ENCODE measurements around the gene THOC6. TPM values are rescaled to one million over a fixed set of nuclear protein-coding genes. Genes with fewer than 3 reads are reported as not detected.

THOC6 gene
- total RNA-seq, 2 donors from 2014 or later, result 22.9 to 28.0 TPM

DNA sequence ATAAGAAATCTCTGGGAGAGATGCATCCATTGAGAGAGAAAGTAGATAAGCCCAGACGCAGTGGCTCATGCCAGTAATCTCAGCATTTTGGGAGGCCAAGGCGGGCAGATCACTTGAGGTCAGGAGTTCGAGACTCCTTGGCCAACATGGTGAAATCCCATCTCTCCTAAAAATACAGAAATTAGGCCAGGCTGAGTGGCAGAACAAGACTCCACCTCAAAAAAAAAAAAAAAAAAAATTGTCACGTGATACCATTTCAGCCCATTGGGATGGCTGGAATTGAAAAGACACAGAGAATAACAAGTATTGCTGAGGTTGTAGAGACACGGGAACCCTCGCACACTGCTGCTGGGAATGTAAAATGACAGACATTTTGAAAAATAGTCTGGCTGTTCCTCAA lies 38.7 kb downstream of the THOC6 start:
- no peaks in the 10 kb centered on the region for H3K9me3 ChIP-seq
- peaks cover 7% of the 10 kb centered on the region for H3K4me1 ChIP-seq (replicated peaks)
- no peak overlapping the region for H3K4me3 ChIP-seq
- TF ChIP-seq POLR2AphosphoS5 (IDR thresholded peaks at IDR 0.05) (no peak), POLR2A (IDR thresholded peaks at IDR 0.05) (no peak)
- TF ChIP-seq, protein P1, sequence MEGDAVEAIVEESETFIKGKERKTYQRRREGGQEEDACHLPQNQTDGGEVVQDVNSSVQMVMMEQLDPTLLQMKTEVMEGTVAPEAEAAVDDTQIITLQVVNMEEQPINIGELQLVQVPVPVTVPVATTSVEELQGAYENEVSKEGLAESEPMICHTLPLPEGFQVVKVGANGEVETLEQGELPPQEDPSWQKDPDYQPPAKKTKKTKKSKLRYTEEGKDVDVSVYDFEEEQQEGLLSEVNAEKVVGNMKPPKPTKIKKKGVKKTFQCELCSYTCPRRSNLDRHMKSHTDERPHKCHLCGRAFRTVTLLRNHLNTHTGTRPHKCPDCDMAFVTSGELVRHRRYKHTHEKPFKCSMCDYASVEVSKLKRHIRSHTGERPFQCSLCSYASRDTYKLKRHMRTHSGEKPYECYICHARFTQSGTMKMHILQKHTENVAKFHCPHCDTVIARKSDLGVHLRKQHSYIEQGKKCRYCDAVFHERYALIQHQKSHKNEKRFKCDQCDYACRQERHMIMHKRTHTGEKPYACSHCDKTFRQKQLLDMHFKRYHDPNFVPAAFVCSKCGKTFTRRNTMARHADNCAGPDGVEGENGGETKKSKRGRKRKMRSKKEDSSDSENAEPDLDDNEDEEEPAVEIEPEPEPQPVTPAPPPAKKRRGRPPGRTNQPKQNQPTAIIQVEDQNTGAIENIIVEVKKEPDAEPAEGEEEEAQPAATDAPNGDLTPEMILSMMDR (IDR thresholded peaks at IDR 0.05), result no peak
- no peak overlapping the region for H3K27ac ChIP-seq
- intact Hi-C loops (cut with DNase I), result no loop called here
- H3K27me3 ChIP-seq (replicated peaks; ENCODE audit: insufficient read depth), result no peaks in the 10 kb centered on the region
- no peak for DNase-seq (ENCODE audit: low spot score)
- 83% methylated on average over 6 of the region's 6 CpGs for WGBS
- no peaks in the 10 kb centered on the region for H3K36me3 ChIP-seq

DNA sequence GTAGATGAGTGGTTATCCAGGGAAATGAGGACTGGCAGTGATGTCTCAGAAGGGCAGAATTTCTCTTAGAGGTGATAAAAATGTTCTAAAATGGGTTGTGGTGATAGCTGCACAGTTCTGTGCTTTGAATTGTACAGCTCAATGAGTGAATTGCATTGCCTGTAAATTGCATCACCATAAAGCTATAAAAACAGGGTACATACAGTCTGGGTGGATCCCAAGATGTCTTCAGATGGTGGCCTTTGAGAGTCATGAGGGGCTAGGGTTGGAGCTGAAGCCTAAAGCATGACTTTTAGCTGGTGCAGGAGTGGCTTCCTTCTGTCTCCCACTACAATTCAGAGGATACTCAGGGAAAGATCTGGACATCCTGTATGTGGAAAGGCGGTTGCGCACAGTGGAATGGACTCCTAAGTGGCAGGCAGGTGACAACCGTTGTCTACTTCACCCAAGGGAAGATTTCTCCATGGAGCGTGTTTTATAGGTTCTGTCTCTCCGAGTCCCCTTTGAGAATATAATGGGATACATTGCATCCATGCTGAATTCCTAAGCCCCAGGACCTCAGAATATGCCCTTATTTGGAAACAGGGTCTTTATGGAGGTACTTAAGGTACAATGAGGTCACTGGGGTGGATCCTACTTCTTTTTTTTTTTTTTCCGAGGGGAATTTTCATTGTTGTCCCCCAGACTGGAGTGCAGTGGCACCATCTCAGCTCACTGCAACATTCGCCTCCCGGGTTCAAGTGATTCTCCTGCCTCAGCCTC lies 40.0 kb downstream of the THOC6 start:
- no peak for DNase-seq (ENCODE audit: low spot score)
- H3K4me3 ChIP-seq, result no peak overlapping the region

DNA sequence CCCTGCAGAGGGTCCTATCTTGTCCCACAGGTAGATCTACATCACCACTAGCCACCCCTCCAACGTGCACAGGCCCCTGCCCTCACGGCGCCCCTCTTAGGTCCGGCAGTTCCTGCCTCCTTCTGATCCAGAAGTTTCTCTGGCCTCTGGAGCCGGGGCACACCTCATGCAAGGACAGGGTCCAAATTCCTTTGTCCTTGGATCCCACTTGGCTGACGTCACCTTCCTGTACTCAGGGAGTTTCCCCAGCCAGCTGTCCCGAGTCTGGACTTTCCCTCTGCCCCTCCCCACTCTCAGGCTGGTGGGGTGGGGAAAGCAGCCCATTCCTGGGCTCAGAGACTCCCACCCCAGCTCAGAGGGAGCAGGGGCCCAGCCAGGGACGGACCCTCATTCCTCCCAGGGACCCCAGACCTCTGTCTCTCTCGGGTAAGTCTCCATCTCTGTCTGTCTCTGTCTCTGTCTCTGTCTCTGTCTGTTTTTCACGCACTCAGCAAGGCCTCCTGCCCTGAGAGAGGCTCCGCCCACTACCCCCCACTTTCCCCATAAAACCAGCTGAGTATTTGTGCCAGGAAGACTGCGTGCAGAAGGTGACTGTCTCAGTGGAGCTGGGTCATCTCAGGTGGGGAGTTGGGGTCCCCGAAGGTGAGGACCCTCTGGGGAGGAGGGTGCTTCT lies 41.4 kb downstream of the THOC6 start, which contains the start of gene IL32:
Gene IL32, plus strand, starts transcription at position 572 of the 673 bp plus-strand sequence. CDS start 172 bp downstream, outside the sequence.
- intact Hi-C loops (cut with DNase I), result no loop called here
- no peaks in the 10 kb centered on the region for H3K4me1 ChIP-seq (replicated peaks)
- 42% methylated on average over 13 of the region's 13 CpGs for WGBS
- H3K4me3 ChIP-seq, result peak within 1 kb of the TSS; percentile 6 to 7
- H3K27me3 ChIP-seq (replicated peaks; ENCODE audit: insufficient read depth), result no peaks in the 10 kb centered on the region
- no peak for DNase-seq (ENCODE audit: low spot score)
- no peaks in the 10 kb centered on the region for H3K36me3 ChIP-seq
- H3K27ac ChIP-seq, result peak within 1 kb of the TSS; percentile 40 to 50
- H3K9me3 ChIP-seq, result no peaks in the 10 kb centered on the region
- TF ChIP-seq POLR2AphosphoS5 (IDR thresholded peaks at IDR 0.05) (peak; percentile 52), POLR2A (IDR thresholded peaks at IDR 0.05) (no peak)
- TF ChIP-seq, protein P1 (IDR thresholded peaks at IDR 0.05), result no peak

More for the DNA sequence above, 40.0 kb downstream of the THOC6 start:
- no peaks in the 10 kb centered on the region for H3K9me3 ChIP-seq
- no peaks in the 10 kb centered on the region for H3K27me3 ChIP-seq (replicated peaks; ENCODE audit: insufficient read depth)
- intact Hi-C loops (cut with DNase I), result no loop called here
- 89% methylated on average over 8 of the region's 8 CpGs for WGBS
- TF ChIP-seq, protein P1 (IDR thresholded peaks at IDR 0.05), result no peak
- no peak for TF ChIP-seq POLR2AphosphoS5 (IDR thresholded peaks at IDR 0.05)
- no peak for TF ChIP-seq POLR2A (IDR thresholded peaks at IDR 0.05)
- H3K4me1 ChIP-seq (replicated peaks), result peaks cover 4% of the 10 kb centered on the region
- H3K36me3 ChIP-seq, result no peaks in the 10 kb centered on the region
- H3K27ac ChIP-seq, result no peak overlapping the region

DNA sequence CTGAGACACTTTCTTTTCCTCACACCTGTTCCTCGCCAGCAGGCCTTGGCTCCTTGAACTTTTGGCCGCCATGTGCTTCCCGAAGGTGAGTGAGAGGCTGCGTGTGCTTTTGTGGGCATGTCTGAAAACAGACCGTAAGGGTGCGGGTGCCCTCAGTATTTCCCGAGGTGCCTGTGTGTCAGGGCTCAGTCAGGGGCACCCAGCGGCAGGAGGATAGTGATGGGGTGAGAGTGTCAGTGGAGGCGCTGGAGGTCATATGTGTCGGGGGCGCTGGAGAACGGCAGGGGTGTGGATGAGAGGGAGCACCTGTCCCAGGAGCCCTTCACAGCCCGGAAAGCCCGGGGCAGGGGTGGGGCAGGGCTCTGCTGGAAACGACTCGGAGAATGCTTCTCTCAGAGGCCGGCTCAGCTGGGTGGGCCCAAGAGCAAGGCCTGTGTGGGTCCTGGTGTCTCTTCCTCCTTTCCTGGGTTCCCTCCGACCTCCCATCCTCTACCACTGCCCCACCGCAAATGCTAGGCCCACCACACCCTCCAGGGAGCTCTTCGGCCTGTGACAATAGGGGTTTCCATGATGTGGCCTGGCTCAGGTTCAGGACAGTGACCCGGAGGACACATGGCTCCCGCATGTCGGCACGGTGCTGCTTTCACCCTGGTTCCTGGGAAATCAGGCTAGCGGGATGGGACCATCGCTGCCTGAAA lies 42.1 kb downstream of the THOC6 start:
- Histone ChIP-seq H3K36me3 (no peaks in the 10 kb centered on the region), H3K4me3 (peak overlapping the region; percentile 6 to 7), H3K4me1 (replicated peaks) (no peaks in the 10 kb centered on the region), H3K27me3 (replicated peaks; ENCODE audit: insufficient read depth) (no peaks in the 10 kb centered on the region), H3K27ac (peak overlapping the region; percentile 40 to 50), H3K9me3 (no peaks in the 10 kb centered on the region)
- intact Hi-C loops (cut with DNase I), result no loop called here
- WGBS, result 64% methylated on average over 26 of the region's 26 CpGs
- TF ChIP-seq POLR2AphosphoS5 (IDR thresholded peaks at IDR 0.05), result no peak
- TF ChIP-seq, protein P1 (IDR thresholded peaks at IDR 0.05), result no peak
- no peak for TF ChIP-seq POLR2A (IDR thresholded peaks at IDR 0.05)
- no peak for DNase-seq (ENCODE audit: low spot score)
